HG03342 (cell line): ENCODE data around the gene MAP1LC3B.
"Not testable (repeated sequence)": the region's sequence is repeated elsewhere in the genome, so short reads cannot be mapped to it uniquely, and the experiment has no call there.

Experiments
- ATAC-seq: cut with Tn5 transposase; IDR thresholded peaks from one replicate; pipeline ENCODE4 v1.9.1; 2021; ENCODE audit warnings: mild to moderate bottlenecking, moderate library complexity; ENCODE audit not compliant: unreplicated experiment

The MAP1LC3B gene

DNA sequence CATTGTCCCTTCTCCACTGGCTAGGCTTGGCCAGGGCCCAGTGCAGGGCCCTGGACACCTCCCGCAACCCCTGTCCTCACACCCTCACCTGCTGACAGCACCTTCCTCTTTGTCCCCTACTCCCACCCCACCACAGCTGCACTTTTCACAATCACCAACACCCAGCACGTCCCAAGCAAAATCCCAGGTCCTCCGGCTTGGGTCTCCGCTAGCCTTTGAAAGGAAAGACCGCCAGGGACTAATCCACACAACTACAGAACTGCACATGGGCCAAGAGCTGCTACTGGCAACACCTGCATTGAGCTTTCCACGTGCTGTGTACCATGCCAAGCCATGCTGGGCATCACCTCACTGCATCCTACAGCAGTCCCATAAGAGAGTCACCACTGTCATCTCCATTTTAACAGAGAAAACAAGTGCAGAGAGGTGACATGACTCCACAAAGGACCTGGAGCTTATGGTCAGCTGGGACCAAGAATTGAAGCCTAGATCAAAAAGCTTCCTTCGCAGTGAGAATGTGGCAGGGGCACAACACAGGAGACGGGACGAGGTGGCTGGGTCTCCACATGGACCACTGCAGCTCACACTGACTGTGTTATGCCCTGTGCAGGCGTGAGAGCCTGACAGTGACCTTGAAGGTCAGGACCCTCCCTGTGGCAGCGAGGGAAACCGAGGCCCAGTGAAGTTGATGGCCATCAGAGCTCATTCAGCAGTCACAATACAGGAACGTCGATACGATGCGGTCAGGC, 31.1 kb upstream of the MAP1LC3B start:
- ATAC-seq = no peak

- no peak for ATAC-seq
Measured at GRCh38 chr16:87361916-87362619, 30.1 kb upstream of the MAP1LC3B start.

- not testable (repeated sequence) for ATAC-seq
Measured at GRCh38 chr16:87362828-87363559, 29.1 kb upstream of the MAP1LC3B start.

- ATAC-seq = no peak
Measured at GRCh38 chr16:87363771-87364455, 28.2 kb upstream of the MAP1LC3B start.

DNA sequence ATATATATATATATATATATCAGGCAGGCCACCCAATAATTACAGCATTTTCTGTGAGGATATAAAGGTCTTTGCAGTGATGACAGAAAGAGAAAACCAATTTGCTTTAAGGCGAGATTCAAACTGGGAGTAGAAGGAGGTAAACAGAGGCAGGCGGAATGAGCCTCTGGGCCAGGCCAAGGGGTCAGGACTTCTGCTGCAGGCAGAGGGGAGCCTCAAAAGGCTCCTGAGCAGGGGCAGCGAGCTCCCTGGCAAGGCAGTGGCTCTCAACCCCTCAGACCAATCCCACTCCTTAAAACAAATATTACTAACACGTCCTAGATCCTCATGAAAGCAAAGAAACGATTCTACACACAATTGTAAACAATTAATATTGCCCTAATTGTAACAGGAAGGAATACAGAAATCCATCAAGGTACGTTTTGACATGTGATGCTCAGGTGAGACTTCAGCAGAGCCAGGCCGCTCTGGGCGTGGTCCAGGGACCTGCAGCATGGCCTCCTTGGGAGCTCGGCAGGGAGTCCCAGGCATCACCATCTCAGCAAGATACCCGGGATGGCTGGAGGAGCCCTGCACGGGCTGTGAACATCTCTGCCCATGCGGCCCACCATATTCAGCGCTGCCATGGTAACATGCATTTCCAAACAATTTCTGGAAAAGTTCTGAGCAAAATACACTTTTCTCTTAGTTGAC, 27.0 kb upstream of the MAP1LC3B start:
- ATAC-seq = no peak

DNA sequence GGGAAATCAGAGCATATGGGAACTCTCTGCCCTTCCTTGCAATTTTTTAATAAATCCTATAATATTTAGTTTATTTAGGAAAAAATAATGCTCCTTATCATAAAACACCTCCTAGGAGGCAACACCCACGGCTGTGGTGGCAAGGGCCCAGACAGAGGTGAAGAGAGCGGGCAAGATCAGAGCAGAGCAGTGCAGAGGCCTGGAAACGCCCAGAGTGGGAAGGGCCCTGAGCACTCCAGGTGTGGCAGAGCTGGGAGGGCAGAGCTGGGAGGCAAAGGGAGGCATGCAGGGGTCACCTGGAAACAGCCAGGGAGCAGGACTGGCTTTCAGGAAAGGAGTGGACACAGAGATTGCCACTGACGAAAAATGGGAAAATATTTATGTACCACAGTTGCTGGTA, 25.8 kb upstream of the MAP1LC3B start:
- no peak for ATAC-seq

- no peak for ATAC-seq
Measured at GRCh38 chr16:87366930-87367329, 25.2 kb upstream of the MAP1LC3B start.

GRCh38 chr16:87367529-87367928, 24.6 kb upstream of the MAP1LC3B start:
- no peak for ATAC-seq

GRCh38 chr16:87368029-87368770, 23.9 kb upstream of the MAP1LC3B start:
- no peak for ATAC-seq

GRCh38 chr16:87369117-87369765, 22.9 kb upstream of the MAP1LC3B start:
- no peak for ATAC-seq

- no peak for ATAC-seq
Measured at GRCh38 chr16:87369796-87370719, 22.1 kb upstream of the MAP1LC3B start.

DNA sequence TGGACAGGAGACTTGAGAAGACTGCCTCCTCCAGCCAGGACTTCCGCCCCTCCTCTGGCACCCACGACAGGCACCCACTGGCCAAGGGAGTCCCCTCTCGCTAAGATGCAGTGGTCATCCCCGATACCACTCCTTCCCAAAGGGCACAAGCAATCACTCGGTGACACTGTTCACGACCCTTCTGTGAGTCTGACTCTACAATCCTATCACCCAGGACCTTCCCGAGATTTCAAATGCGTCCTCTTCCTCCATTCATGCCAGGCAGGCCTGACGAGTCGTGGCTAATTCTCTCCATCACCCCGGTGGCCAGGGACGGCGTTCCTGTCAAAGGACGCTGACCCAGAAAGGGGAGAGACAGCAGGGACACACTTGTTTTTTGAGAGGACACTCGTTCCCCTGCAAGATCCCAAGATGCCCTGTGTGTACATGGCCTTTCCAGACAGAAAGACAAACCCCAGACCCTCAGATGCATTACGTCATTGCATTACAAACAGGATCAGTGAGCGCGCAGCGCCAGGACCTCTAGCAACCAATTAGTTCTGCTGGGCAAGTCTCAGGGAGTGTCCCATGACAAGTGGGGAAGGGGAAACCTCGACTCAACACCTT, 20.8 kb upstream of the MAP1LC3B start:
- ATAC-seq = no peak

DNA sequence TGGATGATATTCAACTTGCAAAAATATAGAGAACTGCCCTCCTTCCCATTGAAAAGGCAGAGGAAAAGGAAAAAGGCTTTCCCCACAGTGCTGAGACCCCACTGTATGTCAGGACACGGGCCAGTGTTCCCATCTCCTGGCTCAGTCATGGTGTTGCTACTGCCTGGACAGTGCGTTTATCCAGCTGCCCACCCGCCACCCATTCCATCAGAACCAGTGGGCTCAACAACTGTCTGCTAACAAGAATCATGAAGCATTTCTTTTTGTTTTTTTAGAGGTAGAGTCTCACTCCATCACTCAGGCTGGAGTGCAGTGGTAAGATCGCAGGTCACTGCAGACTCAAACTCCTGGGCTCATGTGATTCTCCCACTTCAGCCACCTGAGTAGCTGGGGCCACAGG, 19.8 kb upstream of the MAP1LC3B start:
- ATAC-seq = no peak

DNA sequence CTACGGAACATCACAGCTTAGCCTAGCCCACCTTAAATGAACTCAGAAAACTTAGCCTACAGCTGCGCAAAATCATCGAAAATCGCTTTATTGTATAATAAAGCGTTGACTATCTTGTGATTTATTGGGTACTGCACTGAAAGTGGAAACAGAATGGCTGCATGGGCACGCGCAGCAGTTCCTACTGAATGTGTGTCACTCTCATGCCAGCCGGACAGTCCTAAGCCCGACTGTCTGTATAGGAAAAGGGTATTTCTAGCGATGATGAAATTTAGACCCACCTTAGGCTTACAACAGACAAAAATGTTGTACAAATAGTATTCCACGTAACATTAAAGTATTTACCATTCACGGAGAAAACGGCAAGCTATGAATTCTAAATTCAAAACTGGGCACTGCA, 17.8 kb upstream of the MAP1LC3B start:
- no peak for ATAC-seq

DNA sequence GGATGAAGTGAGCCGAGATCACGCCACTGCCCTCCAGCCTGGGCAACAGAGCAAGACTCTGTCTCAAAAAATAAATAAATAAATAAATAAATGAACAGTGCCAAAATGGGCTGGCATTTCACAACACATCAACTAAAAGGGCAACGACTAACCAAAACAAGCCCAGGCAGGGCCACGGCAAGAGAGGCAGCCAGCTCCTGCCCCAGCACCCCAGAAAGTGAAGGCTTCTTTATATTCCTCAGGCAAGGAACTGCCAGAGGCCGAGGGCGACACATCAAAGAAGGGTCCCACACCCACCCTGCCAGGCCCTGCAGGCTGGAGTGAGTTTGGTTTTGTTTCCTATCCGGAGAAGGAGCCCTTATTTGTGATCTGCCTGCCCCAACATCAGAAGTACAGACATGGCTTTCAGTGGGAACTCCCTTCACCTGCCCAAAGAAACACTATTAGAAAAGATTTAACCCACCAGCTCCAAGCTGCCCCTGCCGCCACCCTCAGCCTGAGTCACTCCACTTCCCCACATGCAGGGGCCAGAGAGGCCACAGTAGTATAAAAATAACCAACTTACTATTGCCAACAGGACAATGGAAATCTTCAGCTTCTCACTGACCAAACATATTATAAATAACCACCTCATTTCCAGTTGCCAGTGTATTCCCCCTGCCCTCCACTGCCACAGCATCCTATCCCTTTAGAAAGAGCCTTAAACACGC, 16.6 kb upstream of the MAP1LC3B start:
- ATAC-seq = no peak

- no peak for ATAC-seq
Measured at GRCh38 chr16:87376660-87377059, 15.5 kb upstream of the MAP1LC3B start.

- ATAC-seq = not testable (repeated sequence)
Measured at GRCh38 chr16:87379312-87379752, 12.8 kb upstream of the MAP1LC3B start.
